Body of pancreas (tissue), 4 donors: ENCODE data around the gene FEV. TPM values are rescaled to one million over a fixed set of nuclear protein-coding genes. Genes with fewer than 3 reads are reported as not detected.

Experiments
- ATAC-seq: fragments of 150-250 bp; one replicate; pipeline ENCODE4 v1.9.1; 2016
- DNase-seq, 4 donors: peaks; one replicate each; pipeline ENCODE4 v3.0.0-alpha.2; 2019
- H3K27ac ChIP-seq, 4 donors: fragments of 200-600 bp; sonication (generic); 1 replicate in 3 of 4; 2 replicates in 1 of 4; pipeline versions ENCODE4 v1.5.1 to v1.6.1; 2016 to 2019; ENCODE audit warnings: mild to moderate bottlenecking in 1 of 4, mixed read lengths in 1 of 4, moderate library complexity in 1 of 4
- H3K27me3 ChIP-seq, 2 donors: fragments of 200-600 bp; sonication (generic); one replicate each; pipeline ENCODE4 v1.6.0; 2016; ENCODE audit warnings: mild to moderate bottlenecking in 1 of 2
- H3K36me3 ChIP-seq, 2 donors: fragments of 200-600 bp; sonication (generic); replicated peaks in 1 of 2; 2 replicates each; pipeline ENCODE4 v1.5.1; 2016; ENCODE audit warnings: low read depth in 2 of 2; ENCODE audit not compliant: insufficient read depth in 1 of 2
- H3K4me1 ChIP-seq: fragments of 200-600 bp; sonication (generic); one replicate; pipeline ENCODE4 v1.6.0; 2016
- H3K4me3 ChIP-seq, 2 donors: fragments of 200-600 bp; sonication (generic); 1 replicate in 1 of 2; 2 replicates in 1 of 2; pipeline ENCODE4 v1.5.1; 2016 to 2019
- H3K9me3 ChIP-seq, 3 donors: fragments of 200-600 bp; sonication (generic); 1 replicate in 2 of 3; 2 replicates in 1 of 3; pipeline ENCODE4 v1.5.1; 2016
- CTCF ChIP-seq, 7 experiments: fragments of 450-650 bp in 4 of 7; fragments of 200-600 bp in 3 of 7; sonication (generic) in 3 of 7; IDR thresholded peaks; one replicate each; pipeline ENCODE4 v1.5.1; 2016 to 2019; ENCODE audit warnings: antibody characterized with exemption in 7 of 7
- POLR2A ChIP-seq, 3 donors: fragments of 450-650 bp; IDR thresholded peaks; one replicate each; pipeline ENCODE4 v1.6.1; 2016; ENCODE audit warnings: antibody characterized with exemption in 3 of 3, mild to moderate bottlenecking in 2 of 3
- WGBS, 2 donors: methylation state at CpG; one replicate each; pipeline ENCODE4 v1.1.5; 2017; 5-methylcytosine and 5-hydroxymethylcytosine counted together
- intact Hi-C: fragments of 100-400 bp; cut with DNase I; formaldehyde crosslinking; loops from one replicate; pipeline ENCODE4 v1.15.1; 2023
- total RNA-seq, 2 donors: library from RNA; depleted of rRNA; stranded (reverse); fragments of >200 nt; gene quantifications; one replicate each; pipeline ENCODE4 v1.1.0, GENCODE V29; 2016

The FEV gene
- total RNA-seq, 2 donors from 2014 or later = not detected

GRCh38 chr2:218992196-218992595 is 7.2 kb upstream of the FEV start:
- Histone ChIP-seq H3K27me3 (peaks cover 0 to 35% of the 10 kb centered on the region in 2 donors), H3K4me3 (no peak overlapping the region), H3K36me3 (no peaks in the 10 kb centered on the region), H3K27ac (no peak overlapping the region), H3K4me1 (peaks cover 34% of the 10 kb centered on the region), H3K9me3 (no peaks in the 10 kb centered on the region)
- TF ChIP-seq CTCF (IDR thresholded peaks at IDR 0.05) (no peak), POLR2A (IDR thresholded peaks at IDR 0.05) (no peak)
- 21 to 41% methylated on average over 6 to 7 of the region's 7 CpGs for WGBS, 2 donors
- intact Hi-C loops = no loop called here
- DNase-seq (no peak), ATAC-seq (no peak)

GRCh38 chr2:218991674-218992168 is 6.7 kb upstream of the FEV start:
- TF ChIP-seq CTCF (IDR thresholded peaks at IDR 0.05) (no peak), POLR2A (IDR thresholded peaks at IDR 0.05) (no peak)
- intact Hi-C loops = no loop called here
- ATAC-seq (no peak), DNase-seq (no peak)
- Histone ChIP-seq H3K27me3 (peaks cover 0 to 40% of the 10 kb centered on the region in 2 donors), H3K4me3 (no peak overlapping the region), H3K36me3 (no peaks in the 10 kb centered on the region), H3K4me1 (peaks cover 31% of the 10 kb centered on the region), H3K9me3 (no peaks in the 10 kb centered on the region), H3K27ac (no peak overlapping the region)
- 23 to 32% methylated on average over 9 to 13 of the region's 13 CpGs for WGBS, 2 donors

GRCh38 chr2:218990612-218991011 is 5.6 kb upstream of the FEV start:
- H3K36me3 ChIP-seq = no peaks in the 10 kb centered on the region
- WGBS, 2 donors = 12 to 16% methylated on average over 6 of the region's 6 CpGs
- intact Hi-C loops = no loop called here
- H3K27ac ChIP-seq = no peak overlapping the region
- H3K4me3 ChIP-seq = no peak overlapping the region
- DNase-seq (no peak), ATAC-seq (no peak)
- peaks cover 0 to 51% of the 10 kb centered on the region in 2 donors for H3K27me3 ChIP-seq
- TF ChIP-seq POLR2A (IDR thresholded peaks at IDR 0.05) (no peak), CTCF (IDR thresholded peaks at IDR 0.05) (no peak)
- no peaks in the 10 kb centered on the region for H3K9me3 ChIP-seq
- H3K4me1 ChIP-seq = peaks cover 20% of the 10 kb centered on the region

GRCh38 chr2:218990052-218990451 is 5.1 kb upstream of the FEV start:
- DNase-seq (no peak), ATAC-seq (no peak)
- Histone ChIP-seq H3K4me1 (peaks cover 22% of the 10 kb centered on the region), H3K4me3 (no peak overlapping the region), H3K27ac (no peak overlapping the region), H3K36me3 (no peaks in the 10 kb centered on the region), H3K27me3 (peaks cover 0 to 55% of the 10 kb centered on the region in 2 donors), H3K9me3 (no peaks in the 10 kb centered on the region)
- 13 to 14% methylated on average over 6 to 9 of the region's 9 CpGs for WGBS, 2 donors
- intact Hi-C loops = no loop called here
- no peak for TF ChIP-seq CTCF (IDR thresholded peaks at IDR 0.05)
- TF ChIP-seq POLR2A (IDR thresholded peaks at IDR 0.05) = no peak

GRCh38 chr2:218988650-218989049 is 3.7 kb upstream of the FEV start:
- no peak for DNase-seq
- 37 to 53% methylated on average over 2 of the region's 2 CpGs for WGBS, 2 donors

More at GRCh38 chr2:218988650-218989049, 3.7 kb upstream of the FEV start:
- peaks cover 29% of the 10 kb centered on the region for H3K4me1 ChIP-seq
- H3K4me3 ChIP-seq = no peak overlapping the region
- H3K27ac ChIP-seq = no peak overlapping the region
- no peaks in the 10 kb centered on the region for H3K9me3 ChIP-seq
- TF ChIP-seq CTCF (IDR thresholded peaks at IDR 0.05) = no peak
- TF ChIP-seq POLR2A (IDR thresholded peaks at IDR 0.05) = no peak
- ATAC-seq = no peak
- H3K36me3 ChIP-seq = no peaks in the 10 kb centered on the region
- intact Hi-C loops = no loop called here
- H3K27me3 ChIP-seq = peaks cover 0 to 61% of the 10 kb centered on the region in 2 donors
